Epithelial cell of esophagus (primary cell): ENCODE results near the gene SETD1B.
"Not testable (repeated sequence)": the region's sequence is repeated elsewhere in the genome, so short reads cannot be mapped to it uniquely, and the experiment has no call there.

Experiments
- DNase-seq: peaks from one replicate; pipeline ENCODE4 v3.0.0; 2010; ENCODE audit warnings: low read depth
- H3K4me3 ChIP-seq: 2 replicates; pipeline ENCODE4 v1.5.1; 2011; ENCODE audit warnings: mild to moderate bottlenecking, low read length, control low read depth
- TF ChIP-seq, protein P1 (sequence below): IDR thresholded peaks from 2 replicates; pipeline ENCODE4 v1.5.1; 2011; ENCODE audit warnings: low read depth, mild to moderate bottlenecking, low read length, control low read depth, inconsistent platforms; ENCODE audit not compliant: insufficient read depth; ENCODE audit errors: missing control alignments

SETD1B gene

DNA sequence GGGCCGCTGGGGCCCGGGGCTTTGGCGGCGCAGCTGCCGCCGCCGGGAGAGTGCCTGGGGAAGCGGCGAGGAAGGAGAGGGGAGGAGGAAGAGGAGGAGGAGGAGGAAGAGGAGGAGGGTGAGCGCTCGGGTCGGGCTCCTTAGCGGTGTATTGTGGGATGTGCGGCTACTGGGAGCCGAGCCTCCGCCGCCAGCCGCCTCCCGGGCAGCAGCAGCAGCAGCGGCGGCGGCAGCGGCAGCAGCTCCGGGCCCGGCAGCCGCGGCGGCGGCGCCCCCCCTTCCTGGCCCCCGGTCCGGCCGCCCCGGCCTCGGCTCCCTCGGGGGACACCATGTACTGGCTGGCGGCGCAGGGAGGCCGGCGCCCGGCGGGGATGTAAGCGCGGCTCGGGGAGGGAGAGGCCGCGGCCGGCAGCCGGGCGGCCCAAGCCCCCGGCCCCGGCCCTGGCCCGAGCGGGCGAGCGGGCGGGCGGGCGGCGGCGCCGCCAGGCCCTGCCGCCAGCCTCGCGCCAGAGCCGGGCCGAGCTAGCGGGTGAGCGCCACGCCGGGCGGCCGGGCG lies at the start of gene SETD1B:
Gene SETD1B, plus strand, starts transcription at position 149 of the 556 bp plus-strand sequence. CDS start 729 bp downstream, outside the sequence.
- peak; percentile 54 for DNase-seq
- H3K4me3 ChIP-seq: peak within 1 kb of the TSS; percentile 64
- TF ChIP-seq, protein P1, sequence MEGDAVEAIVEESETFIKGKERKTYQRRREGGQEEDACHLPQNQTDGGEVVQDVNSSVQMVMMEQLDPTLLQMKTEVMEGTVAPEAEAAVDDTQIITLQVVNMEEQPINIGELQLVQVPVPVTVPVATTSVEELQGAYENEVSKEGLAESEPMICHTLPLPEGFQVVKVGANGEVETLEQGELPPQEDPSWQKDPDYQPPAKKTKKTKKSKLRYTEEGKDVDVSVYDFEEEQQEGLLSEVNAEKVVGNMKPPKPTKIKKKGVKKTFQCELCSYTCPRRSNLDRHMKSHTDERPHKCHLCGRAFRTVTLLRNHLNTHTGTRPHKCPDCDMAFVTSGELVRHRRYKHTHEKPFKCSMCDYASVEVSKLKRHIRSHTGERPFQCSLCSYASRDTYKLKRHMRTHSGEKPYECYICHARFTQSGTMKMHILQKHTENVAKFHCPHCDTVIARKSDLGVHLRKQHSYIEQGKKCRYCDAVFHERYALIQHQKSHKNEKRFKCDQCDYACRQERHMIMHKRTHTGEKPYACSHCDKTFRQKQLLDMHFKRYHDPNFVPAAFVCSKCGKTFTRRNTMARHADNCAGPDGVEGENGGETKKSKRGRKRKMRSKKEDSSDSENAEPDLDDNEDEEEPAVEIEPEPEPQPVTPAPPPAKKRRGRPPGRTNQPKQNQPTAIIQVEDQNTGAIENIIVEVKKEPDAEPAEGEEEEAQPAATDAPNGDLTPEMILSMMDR: no peak

DNA sequence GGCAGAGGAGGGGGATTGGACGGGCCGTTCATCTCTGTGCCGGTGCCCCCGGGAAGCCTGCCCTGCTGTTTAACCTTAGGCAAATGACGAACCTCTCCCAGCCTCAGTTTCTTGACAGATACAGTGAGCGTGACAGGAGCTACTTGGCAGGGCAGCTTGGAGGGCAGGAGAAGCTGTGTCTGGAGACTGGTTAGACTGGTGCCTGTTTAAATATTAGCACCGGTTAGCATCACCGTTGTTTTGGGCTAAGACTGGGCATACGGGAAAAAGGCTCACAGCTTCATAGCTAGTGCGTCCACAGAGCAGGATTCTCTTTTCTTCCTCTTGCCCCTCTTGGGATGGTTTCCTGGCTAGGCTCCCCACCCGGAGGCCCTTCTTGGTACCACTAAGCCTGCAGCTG lies 49.0 kb upstream of the SETD1B start:
- TF ChIP-seq, protein P1: no peak
- no peak overlapping the region for H3K4me3 ChIP-seq
- no peak for DNase-seq

DNA sequence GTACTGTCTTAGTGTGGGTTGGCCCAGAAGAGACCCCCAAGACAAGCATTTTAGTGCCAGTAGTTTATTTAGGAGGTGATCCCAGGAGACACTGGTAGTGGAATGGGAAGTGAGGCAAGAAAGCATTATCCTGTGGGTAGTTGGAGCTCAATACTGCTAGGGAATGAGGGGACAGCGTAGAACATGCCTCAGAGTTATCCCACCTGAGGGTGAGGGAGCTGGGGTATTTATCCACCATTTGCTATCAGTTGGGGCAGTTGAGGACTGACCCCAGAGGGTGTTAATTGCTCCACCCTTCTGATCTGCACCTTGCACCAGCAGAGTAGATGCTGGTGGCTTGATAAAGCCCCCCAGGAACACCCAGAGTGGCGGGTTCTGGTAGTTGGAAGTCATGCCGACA lies 48.2 kb upstream of the SETD1B start:
- H3K4me3 ChIP-seq: no peak overlapping the region
- TF ChIP-seq, protein P1: no peak
- DNase-seq: no peak

DNA sequence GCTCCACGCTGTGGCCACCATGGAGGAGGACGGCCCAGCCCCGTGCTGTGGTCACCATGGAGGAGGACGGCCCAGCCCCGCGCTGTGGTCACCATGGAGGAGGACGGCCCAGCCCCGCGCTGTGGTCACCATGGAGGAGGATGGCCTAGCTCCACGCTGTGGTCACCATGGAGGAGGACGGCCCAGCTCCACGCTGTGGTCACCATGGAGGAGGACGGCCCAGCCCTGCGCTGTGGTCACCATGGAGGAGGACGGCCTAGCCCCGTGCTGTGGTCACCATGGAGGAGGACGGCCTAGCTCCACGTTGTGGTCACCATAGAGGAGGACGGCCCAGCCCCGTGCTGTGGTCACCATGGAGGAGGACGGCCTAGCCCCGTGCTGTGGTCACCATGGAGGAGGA lies 45.3 kb upstream of the SETD1B start:
- not testable (repeated sequence) for DNase-seq, H3K4me3 ChIP-seq

DNA sequence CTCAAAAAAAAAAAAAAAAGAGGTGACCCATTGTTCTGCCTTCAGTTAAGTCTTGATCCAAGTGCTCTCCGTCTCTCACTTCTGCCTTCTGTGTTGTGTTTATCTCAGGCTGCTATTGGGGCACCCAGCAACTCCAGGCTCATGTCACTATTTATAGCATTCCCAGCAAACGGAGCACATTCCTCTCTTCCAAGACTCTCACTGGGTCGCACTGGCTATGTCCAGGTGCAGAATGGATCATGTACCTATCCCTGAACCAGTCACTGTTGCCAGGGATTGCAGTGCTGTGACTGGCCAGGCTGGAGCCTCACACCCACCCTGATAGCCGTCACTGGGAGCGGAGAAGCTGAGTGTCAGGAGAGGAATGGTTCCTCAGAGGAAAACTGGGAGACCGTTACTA lies 41.5 kb upstream of the SETD1B start:
- no peak overlapping the region for H3K4me3 ChIP-seq
- TF ChIP-seq, protein P1: no peak
- DNase-seq: no peak

DNA sequence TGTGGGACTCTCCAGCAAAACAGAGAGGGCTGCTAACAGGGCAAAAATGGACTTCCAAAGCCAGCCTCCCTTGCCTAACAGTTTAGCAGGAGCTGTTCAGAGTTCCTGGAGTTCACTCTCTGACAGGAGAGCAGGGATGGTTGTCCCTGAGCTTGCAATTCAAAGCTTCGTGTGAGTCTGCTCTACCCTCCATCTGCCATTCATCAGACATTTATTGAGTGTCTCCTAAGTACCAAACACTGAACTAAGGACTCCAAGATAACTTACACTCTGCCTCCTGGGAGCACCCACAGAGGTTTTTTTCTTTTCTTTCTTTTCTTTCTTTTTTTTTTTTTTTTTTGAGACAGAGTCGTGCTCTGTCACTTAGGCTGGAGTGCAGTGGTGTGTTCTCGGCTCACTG lies 39.0 kb upstream of the SETD1B start:
- TF ChIP-seq, protein P1: no peak
- H3K4me3 ChIP-seq: no peak overlapping the region
- no peak for DNase-seq

DNA sequence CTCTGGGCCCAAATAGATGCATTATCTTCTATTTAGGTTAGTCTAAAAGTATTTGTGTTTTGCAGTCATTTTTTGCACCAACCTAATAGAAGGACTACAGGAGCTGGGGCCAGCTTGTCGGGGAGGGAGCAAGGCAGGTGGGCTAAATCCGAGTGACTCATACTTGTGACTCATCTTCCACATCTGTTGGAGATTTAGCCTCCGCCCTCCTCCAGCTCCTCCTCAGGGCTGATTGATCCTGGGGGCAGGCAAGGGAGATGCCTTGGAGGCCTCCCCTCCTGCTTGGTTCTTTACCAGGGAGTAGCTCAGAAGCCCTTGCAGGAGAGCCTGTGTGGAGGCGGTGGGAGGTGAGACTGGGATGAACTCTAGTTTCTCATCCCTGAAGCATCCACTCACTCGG lies 38.2 kb upstream of the SETD1B start:
- no peak overlapping the region for H3K4me3 ChIP-seq
- peak; percentile 62 for DNase-seq
- TF ChIP-seq, protein P1: no peak
